Ishikawa (cell line): ENCODE results near the gene ATOX1.

ENCODE experiments used
- CEBPB ChIP-seq: IDR thresholded peaks from 2 replicates; pipeline ENCODE4 v1.6.1; 2012
- CREB1 ChIP-seq: IDR thresholded peaks from 2 replicates; pipeline ENCODE4 v1.6.1; 2012; ENCODE audit warnings: low read depth
- EGR1 ChIP-seq: IDR thresholded peaks from 2 replicates; pipeline ENCODE4 v1.6.1; 2012
- EP300 ChIP-seq: IDR thresholded peaks from 2 replicates; pipeline ENCODE4 v1.6.1; 2012; ENCODE audit warnings: borderline replicate concordance
- FOXM1 ChIP-seq: IDR thresholded peaks from 2 replicates; pipeline ENCODE4 v1.6.1; 2012; ENCODE audit warnings: low read depth, borderline replicate concordance
- MAX ChIP-seq: IDR thresholded peaks from 2 replicates; pipeline ENCODE4 v1.6.1; 2012
- NFIC ChIP-seq: IDR thresholded peaks from 2 replicates; pipeline ENCODE4 v1.6.1; 2012
- RAD21 ChIP-seq: IDR thresholded peaks from 2 replicates; pipeline ENCODE4 v1.6.1; 2012; ENCODE audit warnings: low read depth
- REST ChIP-seq: IDR thresholded peaks from 2 replicates; pipeline ENCODE4 v1.6.1; 2012; ENCODE audit warnings: low read depth, mild to moderate bottlenecking
- TAF1 ChIP-seq: IDR thresholded peaks from 2 replicates; pipeline ENCODE4 v1.6.1; 2012; ENCODE audit warnings: low read depth, mild to moderate bottlenecking
- TCF12 ChIP-seq: IDR thresholded peaks from 2 replicates; pipeline ENCODE4 v1.6.1; 2012; ENCODE audit warnings: low read depth
- TEAD4 ChIP-seq: IDR thresholded peaks from 2 replicates; pipeline ENCODE4 v1.6.1; 2012
- USF1 ChIP-seq: IDR thresholded peaks from 2 replicates; pipeline ENCODE4 v1.6.1; 2012
- ZBTB7A ChIP-seq: IDR thresholded peaks from 2 replicates; pipeline ENCODE4 v1.6.1; 2012; ENCODE audit warnings: low read depth

The ATOX1 gene

GRCh38 chr5:151695464-151695863 lies 63.0 kb downstream of the ATOX1 start:
- no peak for TF ChIP-seq TCF12
- TF ChIP-seq CREB1 = no peak
- no peak for TF ChIP-seq USF1
- TF ChIP-seq TAF1 = no peak
- TF ChIP-seq FOXM1 = no peak
- no peak for TF ChIP-seq EGR1
- no peak for TF ChIP-seq REST
- no peak for TF ChIP-seq CEBPB
- no peak for TF ChIP-seq TEAD4
- no peak for TF ChIP-seq RAD21
- TF ChIP-seq NFIC = no peak
- TF ChIP-seq MAX = no peak

GRCh38 chr5:151694035-151694485 lies 64.4 kb downstream of the ATOX1 start:
- no peak for TF ChIP-seq CREB1
- TF ChIP-seq TAF1 = no peak
- TF ChIP-seq REST = no peak
- TF ChIP-seq EGR1 = no peak
- no peak for TF ChIP-seq USF1
- no peak for TF ChIP-seq EP300
- no peak for TF ChIP-seq ZBTB7A
